GM19193 (cell line): ENCODE results near the gene SLFN12L.

Experiments used
- POLR2A ChIP-seq: IDR thresholded peaks from 4 replicates; pipeline ENCODE4 v1.6.1; 2011; ENCODE audit not compliant: insufficient read depth, insufficient read length; ENCODE audit errors: extremely low read depth

The SLFN12L gene

DNA sequence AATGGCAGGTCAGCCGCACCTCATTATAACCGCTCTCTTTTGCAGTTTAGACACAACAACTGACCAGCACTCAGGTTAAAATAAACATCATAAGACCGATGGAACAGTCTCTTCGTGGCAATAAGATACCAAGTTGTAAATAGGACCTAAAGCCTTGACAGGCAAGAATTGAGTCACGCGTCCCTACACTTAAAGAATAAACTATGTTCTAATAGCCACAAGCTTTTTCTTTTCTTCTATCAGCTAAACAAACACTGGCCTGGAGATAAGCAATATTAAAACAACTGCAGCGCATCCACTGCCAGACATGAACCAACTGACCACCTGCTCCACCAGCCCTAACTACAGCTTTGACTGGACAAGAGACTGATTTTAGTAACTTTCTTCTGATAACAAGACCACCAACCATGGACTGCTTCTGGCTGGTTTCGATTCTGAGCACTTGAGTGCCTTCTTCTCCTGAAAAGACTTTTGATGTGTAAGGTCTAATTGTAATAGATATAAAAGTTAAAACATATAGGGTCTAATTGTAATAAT lies 17.5 kb downstream of the SLFN12L start:
- no peak for TF ChIP-seq POLR2A

DNA sequence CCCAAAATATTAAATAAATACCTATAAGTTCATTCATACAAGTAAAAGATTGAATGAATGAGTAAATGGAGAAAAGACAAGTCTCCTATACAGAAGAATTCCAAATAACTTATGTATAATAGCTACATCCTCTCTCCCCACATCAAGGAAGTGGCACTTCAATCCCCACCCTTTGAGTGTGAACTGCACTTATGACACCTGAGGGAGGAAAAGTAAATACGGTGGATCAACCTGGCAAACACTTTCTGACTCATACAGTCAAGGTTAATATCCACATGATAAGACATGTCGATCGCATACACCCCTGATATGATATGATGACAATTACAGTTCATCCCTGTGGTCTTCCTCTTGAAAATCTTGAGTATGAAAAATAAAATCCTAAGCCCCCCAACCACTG lies 18.0 kb downstream of the SLFN12L start:
- no peak for TF ChIP-seq POLR2A

- no peak for TF ChIP-seq POLR2A
Measured at GRCh38 chr17:35515027-35515426, 22.5 kb downstream of the SLFN12L start.

- no peak for TF ChIP-seq POLR2A
Measured at GRCh38 chr17:35514564-35514963, 22.9 kb downstream of the SLFN12L start.

DNA sequence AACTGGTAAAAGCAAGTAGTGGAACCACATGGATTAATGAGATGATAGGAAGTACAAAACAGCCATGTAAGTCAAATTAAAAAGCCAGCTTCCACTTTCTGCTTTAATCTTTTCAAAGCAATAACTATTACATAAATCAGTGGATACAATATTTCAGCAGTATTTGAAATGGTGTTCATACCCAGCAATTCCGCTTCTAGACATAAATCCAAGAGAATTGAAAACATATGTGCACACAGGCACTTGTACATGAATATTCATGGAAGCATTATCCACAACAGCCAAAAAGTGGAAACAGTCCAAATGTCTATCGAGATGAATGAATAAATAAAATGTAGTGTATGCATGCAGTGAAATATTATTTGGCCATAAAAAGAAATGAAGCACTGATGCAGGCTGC lies 27.4 kb downstream of the SLFN12L start:
- TF ChIP-seq POLR2A, result no peak

GRCh38 chr17:35499548-35499947 lies 37.9 kb downstream of the SLFN12L start:
- TF ChIP-seq POLR2A, result no peak

- no peak for TF ChIP-seq POLR2A
Measured at GRCh38 chr17:35498448-35499178, 38.9 kb downstream of the SLFN12L start.

DNA sequence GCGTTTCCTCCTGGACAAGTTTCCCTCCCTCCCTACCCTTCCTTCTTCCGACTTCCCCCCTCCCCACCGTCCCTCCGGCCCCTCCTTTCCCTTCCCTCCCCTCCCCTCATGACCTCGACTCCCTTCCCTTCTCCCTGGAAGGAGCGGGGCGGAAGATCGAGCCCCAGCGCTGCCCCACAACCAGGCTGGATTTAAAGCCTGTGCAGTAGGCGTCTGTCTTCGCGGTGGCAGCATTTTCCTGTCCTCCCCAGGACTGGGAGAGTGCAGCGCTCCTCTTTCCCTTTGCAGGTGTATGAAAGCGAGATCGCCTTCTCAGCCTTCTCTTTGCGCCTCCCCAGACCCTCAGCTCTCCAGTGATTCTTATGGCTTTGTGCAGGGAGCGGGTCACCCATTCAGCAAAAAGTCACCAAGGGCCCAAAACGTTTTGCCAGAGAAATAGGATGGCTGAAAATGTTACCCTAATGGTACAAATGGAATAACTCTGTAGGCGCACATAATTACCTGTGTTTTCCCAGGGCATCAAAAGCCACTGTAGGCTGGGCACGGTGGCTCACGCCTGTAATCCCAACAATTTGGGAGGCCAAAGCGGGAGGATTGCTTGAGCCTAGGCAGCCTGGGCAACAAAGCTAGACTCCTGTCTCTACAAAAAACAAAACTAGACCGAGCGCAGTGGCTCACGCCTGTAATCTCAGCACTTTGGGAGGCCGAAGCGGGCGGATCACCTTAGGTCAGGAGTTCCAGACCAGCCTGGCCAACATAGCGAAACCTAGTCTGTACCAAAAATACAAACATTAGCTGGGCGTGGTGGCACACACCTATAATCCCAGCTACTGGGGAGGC lies 40.8 kb downstream of the SLFN12L start:
- TF ChIP-seq POLR2A, result no peak

GRCh38 chr17:35493040-35493439 lies 44.4 kb downstream of the SLFN12L start:
- TF ChIP-seq POLR2A, result no peak

DNA sequence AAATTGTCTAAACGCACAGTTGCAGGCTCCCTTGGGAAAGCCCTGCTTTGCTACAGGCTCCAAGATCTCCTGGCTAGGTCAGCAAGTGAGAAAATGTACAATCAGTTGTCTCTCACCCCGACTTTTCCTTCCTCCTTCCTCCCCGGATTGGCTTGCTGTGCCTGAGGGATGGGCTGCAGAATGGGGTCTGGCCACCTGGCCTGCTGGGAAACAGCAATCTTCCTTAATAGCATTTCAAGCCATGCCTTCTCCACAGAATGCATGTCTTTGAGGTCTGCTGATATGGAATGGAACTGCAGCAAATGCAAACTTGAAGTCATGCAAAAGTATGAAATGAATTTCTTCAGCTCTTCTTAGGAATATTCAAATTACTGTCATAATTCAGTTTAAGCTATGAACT lies 46.1 kb downstream of the SLFN12L start:
- TF ChIP-seq POLR2A, result no peak

GRCh38 chr17:35489944-35490343 lies 47.5 kb downstream of the SLFN12L start:
- TF ChIP-seq POLR2A, result no peak

- no peak for TF ChIP-seq POLR2A
Measured at GRCh38 chr17:35488991-35489390, 48.5 kb downstream of the SLFN12L start.

DNA sequence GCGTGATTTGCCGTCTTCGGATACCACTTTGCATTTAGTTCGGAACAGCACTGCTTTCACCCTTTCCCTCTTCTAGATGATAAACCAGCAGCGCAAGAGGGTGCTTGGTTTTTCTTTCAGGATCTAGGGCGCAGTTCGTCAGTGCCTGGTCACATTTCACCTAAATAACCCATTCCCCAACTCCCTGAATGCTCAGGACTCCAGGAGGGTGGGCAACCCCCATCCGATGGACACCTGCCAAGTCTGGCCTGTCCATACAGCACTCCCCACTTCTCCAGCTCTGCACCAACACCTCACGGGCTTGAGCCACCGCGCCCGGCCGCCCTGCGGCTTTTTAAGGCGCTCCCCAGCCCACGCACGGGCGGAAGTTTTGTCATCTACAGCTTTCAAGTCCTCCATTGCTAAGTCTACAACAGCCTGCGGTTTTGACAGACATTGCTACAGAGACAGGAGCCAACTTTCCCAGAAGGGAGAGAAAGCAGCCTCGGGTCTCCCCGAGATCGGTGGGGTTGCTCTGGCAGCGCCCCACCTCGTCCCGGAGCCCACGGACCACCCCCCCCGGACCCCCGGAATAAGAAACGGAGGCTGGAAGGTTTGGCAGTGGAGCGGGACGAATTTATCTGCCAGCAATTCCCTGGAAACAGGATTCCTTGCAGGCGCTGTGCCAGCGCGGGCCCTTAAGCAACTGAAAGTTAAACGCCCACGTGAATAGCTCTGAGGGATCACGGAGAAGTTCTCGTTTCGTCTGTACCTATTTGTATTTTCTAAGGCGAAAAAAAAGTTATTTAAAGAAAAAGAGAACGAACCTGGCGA lies 50.4 kb downstream of the SLFN12L start:
- peak; percentile 49 for TF ChIP-seq POLR2A

GRCh38 chr17:35479271-35479670 lies 58.2 kb downstream of the SLFN12L start:
- no peak for TF ChIP-seq POLR2A

GRCh38 chr17:35477248-35477647 lies 60.2 kb downstream of the SLFN12L start:
- TF ChIP-seq POLR2A, result no peak
